DMS153 treated with DMSO at 0.1 percent for 48 hours (cell line): ENCODE results near the gene CHRM1.
"Not testable (repeated sequence)": the region's sequence is repeated elsewhere in the genome, so short reads cannot be mapped to it uniquely, and the experiment has no call there.

Experiments used
- DNase-seq: peaks from one replicate; lab custom pipeline; 2025; ENCODE audit not compliant: unreplicated experiment; lab: John Stamatoyannopoulos, UW

CHRM1 gene, protein sequence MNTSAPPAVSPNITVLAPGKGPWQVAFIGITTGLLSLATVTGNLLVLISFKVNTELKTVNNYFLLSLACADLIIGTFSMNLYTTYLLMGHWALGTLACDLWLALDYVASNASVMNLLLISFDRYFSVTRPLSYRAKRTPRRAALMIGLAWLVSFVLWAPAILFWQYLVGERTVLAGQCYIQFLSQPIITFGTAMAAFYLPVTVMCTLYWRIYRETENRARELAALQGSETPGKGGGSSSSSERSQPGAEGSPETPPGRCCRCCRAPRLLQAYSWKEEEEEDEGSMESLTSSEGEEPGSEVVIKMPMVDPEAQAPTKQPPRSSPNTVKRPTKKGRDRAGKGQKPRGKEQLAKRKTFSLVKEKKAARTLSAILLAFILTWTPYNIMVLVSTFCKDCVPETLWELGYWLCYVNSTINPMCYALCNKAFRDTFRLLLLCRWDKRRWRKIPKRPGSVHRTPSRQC

DNA sequence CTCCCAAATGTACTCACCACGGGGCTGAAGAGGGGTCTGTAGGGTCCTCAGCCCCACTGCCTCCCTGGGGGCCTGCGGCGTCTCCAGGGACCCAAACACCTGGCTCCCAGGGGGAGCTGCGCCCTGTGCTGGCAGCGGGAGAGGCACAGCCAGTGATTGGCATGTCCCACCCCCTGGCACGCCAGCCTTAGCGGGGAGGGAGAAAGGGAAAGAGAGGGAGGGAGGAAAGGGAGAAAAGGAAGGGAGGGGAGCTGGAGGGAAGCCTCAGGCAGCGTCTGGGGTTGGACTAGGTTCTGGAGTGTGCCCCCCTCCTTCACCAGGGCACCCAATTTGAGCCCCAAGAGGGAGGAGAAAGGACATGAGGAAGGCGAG is at the start of gene CHRM1:
TSS of gene CHRM1 (minus strand) at position 163 of the 372 bp plus-strand sequence. CDS start 10,263 bp downstream, outside the sequence.
- DNase-seq = no peak

DNA sequence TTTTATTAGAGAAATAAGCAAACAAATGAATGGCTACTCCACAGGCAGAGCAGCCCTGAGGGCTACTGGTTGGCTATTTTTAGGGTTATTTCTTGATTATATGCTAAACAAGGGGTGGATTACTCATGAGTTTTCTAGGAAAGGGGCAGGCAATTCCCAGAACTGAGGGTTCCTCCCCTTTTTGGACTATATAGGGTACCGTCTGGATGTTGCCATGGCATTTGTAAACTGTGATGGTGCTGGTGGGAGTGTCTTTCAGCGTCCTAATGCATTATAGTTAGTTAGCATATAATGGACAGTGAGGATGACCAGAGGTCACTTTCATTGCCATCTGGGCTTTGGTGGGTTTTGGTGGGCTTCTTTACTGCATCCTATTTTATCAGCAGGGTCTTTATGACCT is 44.4 kb upstream of the CHRM1 start:
- DNase-seq = no peak

DNA sequence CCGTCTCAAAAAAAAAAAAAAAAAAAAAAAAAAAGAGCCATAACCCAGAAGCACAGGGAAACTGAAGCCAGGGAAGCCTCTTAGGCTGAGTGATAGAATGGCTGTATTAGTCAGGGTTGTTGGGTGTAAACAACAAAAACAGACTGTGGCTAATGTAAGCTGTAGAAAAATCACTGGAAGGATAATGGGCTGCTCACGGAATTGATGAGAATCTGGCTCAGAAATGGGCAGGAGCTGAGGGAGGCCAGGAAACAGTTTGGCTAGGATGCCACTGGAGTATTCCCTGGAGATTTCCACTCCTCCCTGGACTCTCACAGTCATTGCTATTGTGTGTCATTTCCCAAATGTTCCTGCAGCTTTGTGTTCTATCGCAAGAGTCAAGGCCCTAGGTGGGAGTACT is 41.2 kb upstream of the CHRM1 start:
- DNase-seq = no peak

DNA sequence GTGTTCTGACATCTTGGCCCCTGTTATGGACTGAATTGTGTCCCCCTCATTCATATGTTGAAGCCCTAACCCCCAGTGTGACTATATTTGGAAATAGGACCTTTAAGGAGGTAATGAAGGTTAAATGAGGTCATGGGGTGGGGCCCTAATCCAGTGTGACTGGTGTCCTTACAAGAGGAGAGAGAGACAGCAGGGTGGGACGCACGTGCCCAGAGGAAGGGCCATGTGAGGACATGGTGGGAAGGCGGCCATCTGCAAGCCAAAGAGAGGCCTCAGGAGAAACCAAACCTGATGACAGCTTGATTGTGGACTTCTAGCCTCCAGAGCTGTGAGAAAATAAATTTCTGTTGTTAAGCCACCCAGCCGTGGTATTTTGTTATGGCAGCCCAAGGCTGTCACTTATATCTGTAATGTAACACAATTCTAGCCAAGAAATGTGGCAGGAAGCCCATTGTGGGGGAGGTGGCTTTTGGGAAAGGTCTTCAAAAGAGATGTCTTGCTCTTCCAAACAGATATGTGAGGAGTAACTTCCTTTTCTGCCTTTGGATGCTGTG is 39.9 kb upstream of the CHRM1 start:
- DNase-seq = no peak

DNA sequence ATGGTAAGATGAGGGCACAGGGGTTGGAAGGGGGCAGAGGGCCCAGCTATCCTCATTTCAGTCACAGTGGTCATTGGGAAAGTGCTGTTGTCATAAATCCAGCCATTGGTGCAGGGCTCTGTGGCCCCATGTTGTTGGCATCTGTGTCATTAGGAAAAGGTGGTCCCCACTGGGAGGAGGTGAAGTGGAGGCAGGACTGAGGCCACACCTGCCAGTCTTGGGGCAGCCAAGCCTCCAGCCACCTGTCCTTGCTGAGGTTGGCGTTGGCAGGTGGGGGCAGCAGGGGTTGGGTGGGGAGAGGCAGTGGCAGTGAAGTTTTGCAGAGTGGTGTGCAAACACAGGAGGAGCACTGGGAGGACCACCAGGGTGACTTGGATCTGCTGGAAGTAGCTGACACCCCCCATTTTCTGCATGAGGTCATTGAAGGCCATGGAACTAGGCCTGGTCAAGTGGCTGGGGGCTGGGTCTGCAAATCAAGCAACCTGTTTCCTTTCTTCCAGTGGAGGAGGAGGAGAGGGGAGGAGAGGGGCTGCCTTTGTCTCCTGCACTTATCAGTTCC is 38.3 kb upstream of the CHRM1 start:
- no peak for DNase-seq

DNA sequence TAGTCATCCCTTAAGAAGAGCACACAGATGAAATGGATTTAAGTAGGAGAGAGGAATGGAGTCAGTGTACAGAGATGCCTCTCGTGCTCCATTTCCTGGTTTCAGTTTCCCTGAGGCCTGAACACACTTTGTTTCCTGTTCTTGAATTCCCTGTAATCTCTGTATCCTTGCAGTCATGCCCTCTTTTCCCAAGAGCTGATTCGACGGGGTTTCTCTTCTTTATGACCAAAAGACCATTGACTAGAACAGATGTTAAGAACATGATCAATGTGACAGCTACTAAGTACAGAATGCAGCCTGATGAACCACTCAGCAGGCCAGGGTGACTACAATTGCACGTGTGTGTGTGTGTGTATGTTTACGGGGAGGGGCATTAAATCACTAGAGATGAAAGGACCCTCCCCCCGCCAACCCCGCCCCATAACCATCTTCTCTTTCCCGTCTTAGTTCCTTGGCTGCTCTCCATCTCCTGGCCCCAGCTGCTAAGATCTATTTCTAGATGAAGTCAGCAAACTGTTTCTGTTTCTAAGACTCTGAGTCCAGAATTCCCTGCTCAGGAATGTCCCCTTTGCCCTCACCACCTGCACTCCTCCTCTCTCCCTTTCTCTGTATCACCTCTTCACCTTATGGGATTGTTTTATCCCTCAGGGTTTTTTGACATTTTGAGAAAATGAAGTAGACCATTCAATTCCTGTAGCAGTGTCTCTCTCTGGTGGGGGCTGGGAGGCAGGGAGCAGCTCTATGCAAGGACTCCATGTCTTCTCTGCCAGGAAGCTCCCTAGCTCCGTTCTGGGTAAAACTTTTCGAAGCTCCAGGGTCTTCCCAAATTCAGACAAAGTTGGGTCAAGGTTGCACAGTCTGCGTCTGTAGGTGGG is 37.6 kb upstream of the CHRM1 start:
- DNase-seq = no peak

DNA sequence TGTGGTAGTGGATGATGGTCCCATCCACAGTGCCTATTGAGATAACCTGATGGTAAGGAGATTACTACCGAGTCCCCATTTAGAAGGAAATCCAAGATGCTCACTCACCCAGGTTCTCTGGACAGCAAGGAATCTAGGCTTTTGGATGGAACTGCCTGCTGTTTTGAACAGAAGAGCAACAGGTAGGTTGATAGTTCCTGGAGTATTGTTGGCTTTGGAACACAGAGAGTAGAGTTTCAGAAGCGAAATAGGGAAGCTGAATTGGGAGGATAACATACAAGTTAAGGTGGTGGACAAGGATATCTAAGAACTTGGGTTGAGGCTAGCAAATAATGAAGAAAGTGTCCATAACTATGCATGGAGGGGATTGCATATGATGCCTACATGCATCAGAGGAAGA is 36.0 kb upstream of the CHRM1 start:
- DNase-seq = no peak

DNA sequence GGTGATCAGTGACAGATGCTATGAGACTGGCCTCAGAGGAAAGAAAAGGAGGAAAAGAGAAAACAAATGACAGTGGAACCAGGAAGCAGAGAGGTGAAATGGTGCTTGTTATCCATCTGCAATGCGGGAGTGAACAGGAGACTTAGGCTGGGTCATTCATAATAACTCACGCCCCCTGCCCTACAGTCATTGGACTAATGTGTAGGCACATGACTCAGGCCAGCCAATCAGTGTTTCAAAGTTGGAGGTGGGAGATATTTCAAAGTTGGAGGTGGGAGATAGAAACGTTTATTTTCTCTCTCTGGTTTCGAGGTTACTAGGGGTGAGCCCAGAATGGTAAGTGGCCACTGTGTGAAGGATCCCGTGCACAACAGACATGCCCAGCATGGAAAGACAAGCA is 33.3 kb upstream of the CHRM1 start:
- DNase-seq = no peak

DNA sequence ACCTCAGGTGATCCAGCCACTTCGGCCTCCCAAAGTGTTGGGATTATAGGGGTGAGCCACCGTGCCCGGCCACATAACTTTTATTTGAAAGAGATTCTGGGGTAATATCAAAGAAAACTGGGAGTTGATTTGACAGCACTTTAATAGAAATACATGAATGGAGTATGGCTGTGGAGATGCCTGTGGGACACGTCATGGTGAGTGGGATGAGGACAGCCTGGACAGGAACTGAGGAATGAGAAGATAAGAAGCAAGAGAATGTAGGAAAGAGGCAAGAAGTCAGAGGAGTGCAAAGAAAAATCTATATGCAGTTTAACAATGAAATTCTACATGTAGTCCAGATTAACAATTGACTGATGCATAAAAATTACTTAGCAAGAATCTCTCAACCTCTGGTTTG is 32.6 kb upstream of the CHRM1 start:
- no peak for DNase-seq

DNA sequence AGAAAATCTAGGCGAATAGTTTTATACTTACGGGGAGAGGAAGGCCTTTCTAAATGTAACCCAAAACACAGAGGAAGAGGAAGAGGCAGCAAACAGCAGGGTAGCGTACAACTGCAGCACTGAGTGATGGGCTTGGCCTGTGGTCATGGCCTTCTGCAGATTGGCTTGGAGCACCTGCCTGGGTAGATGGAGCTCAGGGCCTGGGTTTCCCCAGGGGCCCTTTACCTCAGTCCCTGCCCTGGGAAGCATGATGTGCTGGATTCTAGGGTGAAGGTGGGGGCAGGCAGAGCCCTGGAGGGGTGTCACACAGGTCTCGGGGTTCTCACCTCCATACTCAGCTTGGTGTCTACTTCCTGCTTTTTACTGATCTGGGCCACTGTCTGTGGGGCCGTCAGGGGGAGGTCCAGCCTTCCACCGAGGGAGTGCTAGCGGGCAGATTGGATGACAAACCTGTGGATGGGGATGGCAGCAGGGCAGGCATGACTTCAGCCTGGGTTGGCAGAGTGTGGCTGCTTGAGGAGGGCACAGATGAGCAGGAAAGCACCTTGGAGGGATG is 27.7 kb upstream of the CHRM1 start:
- no peak for DNase-seq

DNA sequence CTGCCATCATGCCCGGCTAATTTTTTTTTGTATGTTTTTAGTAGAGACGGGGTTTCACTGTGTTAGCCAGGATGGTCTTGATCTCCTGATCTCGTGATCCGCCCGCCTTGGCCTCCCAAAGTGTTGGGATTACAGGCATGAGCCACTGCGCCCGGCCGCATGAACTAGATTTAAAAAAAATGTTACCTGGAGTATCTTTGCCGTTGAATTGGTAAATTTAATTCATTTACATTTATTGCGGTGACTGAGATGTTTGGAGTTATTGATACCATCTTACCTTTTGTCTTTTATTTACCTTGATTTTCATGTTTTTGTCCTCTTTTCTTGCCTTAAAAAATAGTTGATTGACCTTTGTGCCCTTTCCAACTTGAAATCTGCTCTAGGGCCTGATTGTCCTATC is 24.4 kb upstream of the CHRM1 start:
- not testable (repeated sequence) for DNase-seq

DNA sequence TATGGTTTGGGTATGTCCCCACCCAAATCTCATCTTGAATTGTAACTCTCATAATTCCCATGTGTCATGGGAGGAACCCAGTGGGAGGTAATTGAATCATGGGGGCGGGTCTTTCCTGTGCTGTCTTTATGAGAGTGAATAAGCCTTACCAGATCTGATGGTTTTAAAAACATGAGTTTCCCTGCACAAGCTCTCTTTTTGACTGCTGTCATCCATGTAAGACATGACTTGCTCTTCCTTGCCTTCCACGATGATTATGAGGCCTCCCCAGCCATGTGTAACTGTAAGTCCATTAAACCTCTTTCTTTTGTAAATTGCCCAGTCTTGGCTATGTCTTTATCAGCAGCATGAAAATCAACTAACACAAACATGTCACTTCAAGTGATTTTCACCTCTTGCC is 16.4 kb upstream of the CHRM1 start:
- not testable (repeated sequence) for DNase-seq

DNA sequence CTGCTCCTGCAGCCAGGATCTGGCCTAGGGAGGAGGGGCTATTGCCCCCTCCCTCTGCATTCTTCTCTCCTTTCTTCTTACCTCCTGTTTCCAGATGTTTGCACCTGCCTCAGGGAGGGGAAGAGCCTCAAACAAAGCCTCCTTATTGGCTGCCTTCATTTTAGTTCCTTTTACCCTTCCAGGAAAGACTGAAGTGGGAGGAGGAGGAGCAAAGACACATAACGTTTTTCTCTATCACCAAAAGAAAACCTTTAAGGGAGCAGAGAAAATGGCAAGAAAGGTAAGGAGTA is 13.3 kb upstream of the CHRM1 start:
- DNase-seq = no peak

DNA sequence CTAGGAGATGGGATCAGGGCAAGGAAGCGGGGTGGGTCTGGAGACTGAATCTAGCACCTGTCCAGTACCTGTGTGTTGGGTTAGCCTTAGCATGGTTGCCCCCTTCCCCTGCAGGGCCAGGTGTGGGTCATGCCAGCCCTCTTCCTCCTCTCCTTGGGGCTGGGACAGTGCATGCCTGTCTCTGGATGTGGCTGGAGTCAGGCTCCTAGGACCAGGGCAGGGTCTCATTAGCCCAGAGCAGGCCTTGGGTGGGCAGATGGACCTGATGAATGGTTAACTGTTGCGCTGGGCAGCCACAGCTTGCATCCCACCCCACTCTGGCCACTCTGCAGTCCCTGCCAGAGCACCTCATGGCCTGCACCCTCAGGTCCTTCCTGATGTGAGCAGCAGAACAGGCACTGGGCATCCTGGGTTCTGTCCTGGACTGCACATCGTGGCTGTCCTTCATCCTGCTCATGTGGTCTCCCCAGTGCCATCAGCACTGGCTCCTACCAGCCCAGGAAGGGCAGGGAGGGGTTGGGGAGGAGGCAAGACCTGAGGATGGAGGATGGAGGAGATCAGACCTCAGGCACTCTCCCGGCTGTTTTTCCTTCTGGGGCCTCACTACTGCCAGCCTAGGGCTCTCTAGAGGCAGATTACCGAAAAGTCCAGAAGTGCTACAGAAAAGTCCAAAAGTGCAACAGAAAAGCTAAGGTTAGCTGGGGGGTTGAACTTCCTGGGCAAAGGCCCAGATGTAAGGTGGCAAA is 12.8 kb upstream of the CHRM1 start:
- no peak for DNase-seq

DNA sequence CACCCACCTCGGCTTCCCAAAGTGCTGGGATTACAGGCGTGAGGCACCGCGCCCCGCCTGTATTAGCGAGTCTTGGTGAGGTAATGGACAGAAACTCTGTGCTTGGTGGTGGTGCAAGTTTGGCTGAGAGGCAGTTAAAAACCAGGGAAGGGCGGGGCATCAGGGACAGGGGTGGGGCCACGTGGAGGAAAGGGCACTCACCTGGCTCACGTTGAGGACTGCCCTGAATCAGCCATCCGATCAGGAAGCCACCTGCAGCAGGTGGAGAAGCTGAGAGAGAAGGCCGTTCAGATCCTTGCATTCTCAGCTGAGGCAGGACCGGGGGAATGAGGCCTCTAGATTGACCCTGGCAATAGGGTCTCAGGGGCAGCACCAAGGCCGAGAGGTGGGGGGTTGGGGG is 12.1 kb upstream of the CHRM1 start:
- DNase-seq = no peak

DNA sequence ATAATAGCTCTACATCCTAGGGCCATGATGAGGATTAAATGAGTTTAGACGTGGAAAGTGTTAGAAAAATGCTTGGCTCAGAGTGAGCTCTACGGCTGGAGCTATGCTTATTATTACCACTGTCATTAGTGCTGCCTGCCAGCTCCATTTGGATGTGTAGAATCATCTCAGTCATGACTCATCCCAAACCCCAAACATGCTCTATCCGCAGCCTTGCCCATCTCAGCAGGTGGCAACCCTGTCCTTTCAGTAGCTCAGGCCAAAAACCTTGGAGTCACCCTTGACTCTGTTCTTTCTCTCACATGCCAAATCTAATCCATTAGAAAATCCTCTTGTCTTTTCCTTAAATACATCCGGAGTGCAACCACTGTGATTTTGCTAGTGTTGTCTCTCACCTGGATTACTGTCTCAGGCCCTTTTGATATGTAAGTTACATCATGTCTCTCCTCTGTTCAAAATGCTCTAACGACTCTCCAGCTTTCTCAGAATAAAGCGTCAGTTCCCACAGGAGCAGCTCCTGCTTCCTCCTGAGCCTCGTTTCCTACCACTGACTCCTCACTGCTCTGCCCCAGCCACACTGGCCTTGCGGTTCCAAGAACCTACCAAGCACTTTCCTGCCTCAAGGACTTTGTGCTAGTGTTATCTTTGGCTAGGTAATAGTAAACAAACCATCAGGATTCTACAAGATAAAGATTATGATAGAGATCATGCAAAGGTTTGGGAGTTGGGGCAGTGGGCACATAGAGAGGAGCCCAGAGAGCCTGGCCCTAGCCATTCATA is 10.5 kb upstream of the CHRM1 start:
- DNase-seq = no peak

DNA sequence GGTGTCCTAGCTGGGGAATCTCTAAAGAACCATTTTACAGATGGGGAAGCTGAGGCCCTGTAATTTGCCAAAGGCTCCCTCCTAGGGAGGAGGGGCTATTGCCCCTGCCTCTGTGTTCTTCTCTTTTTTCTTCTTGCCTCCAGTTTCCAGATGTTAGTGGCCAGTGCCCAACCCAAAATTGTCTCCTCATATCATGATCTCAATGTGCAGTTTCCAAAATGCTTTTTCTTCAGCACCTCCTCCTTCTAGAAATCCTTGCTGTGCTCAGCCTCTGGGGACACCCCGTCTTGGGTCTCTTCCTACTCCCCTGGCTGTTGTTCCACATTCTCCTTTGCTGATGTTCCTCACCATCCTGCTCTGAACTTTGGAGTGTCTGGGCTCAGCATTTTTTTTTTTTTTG is 9.5 kb upstream of the CHRM1 start:
- no peak for DNase-seq

DNA sequence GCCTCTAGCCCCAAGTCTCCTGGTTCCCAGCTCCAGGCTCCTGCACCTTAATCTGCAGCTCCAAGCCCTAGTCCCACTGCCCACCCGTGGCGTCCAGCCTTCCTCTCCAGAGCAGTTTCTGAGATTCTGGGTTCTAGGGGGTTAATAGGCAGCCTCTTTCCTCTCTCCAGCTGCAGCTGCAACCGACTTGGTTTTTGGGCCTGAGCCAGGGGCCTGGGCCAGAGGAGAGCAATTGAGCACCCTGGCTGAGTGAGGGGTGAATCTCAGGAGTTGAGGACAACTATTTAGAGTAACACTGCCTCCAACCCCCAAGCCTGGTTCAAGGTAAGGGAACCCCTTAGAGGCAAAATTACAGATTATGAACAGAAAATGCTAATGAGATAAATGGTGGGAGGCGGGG is 9.0 kb upstream of the CHRM1 start:
- DNase-seq = no peak

DNA sequence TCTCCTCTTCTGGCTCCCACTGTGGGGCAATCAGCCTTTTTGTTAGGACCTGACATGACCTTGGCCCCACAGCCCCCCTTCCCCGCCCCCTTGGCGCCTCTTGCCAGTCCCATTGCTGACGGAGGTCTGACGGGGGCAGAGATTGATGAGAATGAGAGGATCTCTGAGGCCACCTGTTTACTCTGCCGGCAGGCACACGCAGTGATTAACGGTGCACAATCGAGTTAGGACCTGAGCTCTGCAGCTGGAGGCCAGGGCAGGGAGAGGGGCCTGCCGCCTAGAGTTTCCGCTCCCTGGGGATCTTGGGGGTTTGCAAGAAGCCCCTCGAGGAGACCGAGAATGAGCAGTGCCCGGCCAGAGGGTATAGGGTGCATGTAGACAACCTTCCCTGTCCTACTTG is 6.8 kb upstream of the CHRM1 start:
- DNase-seq = no peak
